DND-41 (cell line): ENCODE data around the gene HTN1.
"Not testable (repeated sequence)": the region's sequence is repeated elsewhere in the genome, so short reads cannot be mapped to it uniquely, and the experiment has no call there.

Source experiments
- ATAC-seq: fragments of 200-7000 bp; cut with Tn5 transposase; 3 replicates; pipeline ENCODE4 v1.9.1; 2021; ENCODE audit warnings: low read depth; ENCODE audit not compliant: insufficient read depth
- DNase-seq: peaks from one replicate; pipeline ENCODE4 v3.0.0-alpha.2; 2020
- H2AFZ ChIP-seq: 2 replicates; pipeline ENCODE4 v1.6.0; 2012; ENCODE audit warnings: low read depth, low read length
- H3K27ac ChIP-seq: 2 replicates; pipeline ENCODE4 v1.5.1; 2012; ENCODE audit warnings: low read length, inconsistent platforms
- H3K27me3 ChIP-seq: fragments of 200-600 bp; sonication (generic); 2 replicates; pipeline ENCODE4 v1.6.0; 2012; ENCODE audit warnings: low read length, mild to moderate bottlenecking, inconsistent platforms; ENCODE audit not compliant: insufficient read depth, poor library complexity
- H3K36me3 ChIP-seq: 2 replicates; pipeline ENCODE4 v1.5.1; 2012; ENCODE audit warnings: low read length, inconsistent platforms; ENCODE audit not compliant: insufficient read depth
- H3K4me1 ChIP-seq: 2 replicates; pipeline ENCODE4 v1.5.1; 2012; ENCODE audit warnings: mild to moderate bottlenecking, low read length; ENCODE audit not compliant: insufficient read depth
- H3K4me2 ChIP-seq: 2 replicates; pipeline ENCODE4 v1.6.0; 2012; ENCODE audit warnings: mild to moderate bottlenecking, moderate library complexity, low read length, inconsistent platforms; ENCODE audit not compliant: insufficient read depth
- H3K4me3 ChIP-seq, 2 experiments: fragments of 200-600 bp in 1 of 2; shearing (Covaris generic) in 1 of 2; 2 replicates each; pipeline ENCODE4 v1.5.1; 2012 to 2016; ENCODE audit warnings: inconsistent platforms in 2 of 2, low read length in 2 of 2, mild to moderate bottlenecking in 2 of 2, low read depth in 1 of 2, moderate library complexity in 1 of 2
- H3K79me2 ChIP-seq: 2 replicates; pipeline ENCODE4 v1.6.0; 2012; ENCODE audit warnings: low read length, inconsistent platforms; ENCODE audit not compliant: insufficient read depth
- H3K9ac ChIP-seq: 2 replicates; pipeline ENCODE4 v1.6.0; 2012; ENCODE audit warnings: low read depth, mild to moderate bottlenecking, inconsistent platforms, low read length, moderate library complexity
- H3K9me3 ChIP-seq: 2 replicates; pipeline ENCODE4 v1.5.1; 2012; ENCODE audit warnings: low read length, moderate library complexity, mild to moderate bottlenecking, inconsistent platforms; ENCODE audit not compliant: insufficient read depth, severe bottlenecking
- H4K20me1 ChIP-seq: 2 replicates; pipeline ENCODE4 v1.6.0; 2012; ENCODE audit warnings: low read length; ENCODE audit not compliant: insufficient read depth
- EZH2 ChIP-seq: IDR thresholded peaks from 3 replicates; pipeline ENCODE4 v1.6.1; 2012; ENCODE audit warnings: borderline replicate concordance, low read depth, mild to moderate bottlenecking, moderate library complexity, low read length, inconsistent platforms; ENCODE audit not compliant: severe bottlenecking
- TF ChIP-seq, protein P1 (sequence below): IDR thresholded peaks from 2 replicates; pipeline ENCODE4 v1.5.1; 2012; ENCODE audit warnings: borderline replicate concordance, low read length, moderate library complexity, mild to moderate bottlenecking; ENCODE audit not compliant: poor library complexity, severe bottlenecking; ENCODE audit errors: extremely low read depth

HTN1 gene

DNA sequence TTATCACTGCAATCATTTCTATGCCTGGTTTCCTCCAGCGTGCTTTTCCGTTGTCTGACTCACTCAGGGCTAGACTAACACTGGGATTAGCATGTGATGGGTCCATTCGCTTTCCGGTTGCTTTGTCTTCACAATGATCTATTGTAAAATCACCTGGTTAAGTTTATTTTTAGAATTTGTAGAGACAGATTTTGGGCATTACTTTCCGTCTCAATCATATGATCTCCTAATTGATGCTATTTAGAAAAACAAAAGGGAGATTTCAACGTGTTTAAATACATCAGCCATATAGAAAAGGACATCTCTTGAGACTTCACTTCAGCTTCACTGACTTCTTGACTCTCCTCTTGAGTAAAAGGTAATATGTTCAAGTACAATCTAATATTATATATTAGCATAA, at the start of gene HTN1:
Gene HTN1, plus strand, starts transcription at position 301 of the 400 bp plus-strand sequence. CDS start 2,639 bp downstream, outside the sequence.
- not testable (repeated sequence) for ATAC-seq, H3K27me3 ChIP-seq, H3K36me3 ChIP-seq, H3K79me2 ChIP-seq, H3K4me3 ChIP-seq, H3K9ac ChIP-seq, DNase-seq, H2AFZ ChIP-seq, H3K4me2 ChIP-seq, H3K4me1 ChIP-seq, H3K9me3 ChIP-seq, H3K27ac ChIP-seq, H4K20me1 ChIP-seq

DNA sequence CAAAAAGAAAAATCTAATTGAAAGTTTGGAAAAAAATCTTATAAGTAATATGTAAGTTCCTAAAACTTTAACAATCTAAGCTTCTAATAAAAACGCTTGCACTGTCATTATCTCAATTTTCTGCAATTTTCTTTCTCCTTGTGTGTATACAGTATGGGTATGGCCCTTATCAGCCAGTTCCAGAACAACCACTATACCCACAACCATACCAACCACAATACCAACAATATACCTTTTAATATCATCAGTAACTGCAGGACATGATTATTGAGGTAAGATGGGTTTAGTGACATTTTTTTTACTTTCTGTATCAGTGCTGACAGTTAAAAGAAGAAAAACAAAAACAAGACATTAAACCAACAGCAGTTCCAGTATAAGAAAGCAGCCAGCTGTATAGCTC, 49.5 kb upstream of the HTN1 start:
- H2AFZ ChIP-seq, result no peak overlapping the region
- no peak overlapping the region for H3K9ac ChIP-seq
- H3K9me3 ChIP-seq, result no peaks in the 10 kb centered on the region
- no peak overlapping the region for H3K4me2 ChIP-seq
- no peak for DNase-seq
- no peaks in the 10 kb centered on the region for H3K79me2 ChIP-seq
- H3K36me3 ChIP-seq, result no peaks in the 10 kb centered on the region
- TF ChIP-seq, protein P1, sequence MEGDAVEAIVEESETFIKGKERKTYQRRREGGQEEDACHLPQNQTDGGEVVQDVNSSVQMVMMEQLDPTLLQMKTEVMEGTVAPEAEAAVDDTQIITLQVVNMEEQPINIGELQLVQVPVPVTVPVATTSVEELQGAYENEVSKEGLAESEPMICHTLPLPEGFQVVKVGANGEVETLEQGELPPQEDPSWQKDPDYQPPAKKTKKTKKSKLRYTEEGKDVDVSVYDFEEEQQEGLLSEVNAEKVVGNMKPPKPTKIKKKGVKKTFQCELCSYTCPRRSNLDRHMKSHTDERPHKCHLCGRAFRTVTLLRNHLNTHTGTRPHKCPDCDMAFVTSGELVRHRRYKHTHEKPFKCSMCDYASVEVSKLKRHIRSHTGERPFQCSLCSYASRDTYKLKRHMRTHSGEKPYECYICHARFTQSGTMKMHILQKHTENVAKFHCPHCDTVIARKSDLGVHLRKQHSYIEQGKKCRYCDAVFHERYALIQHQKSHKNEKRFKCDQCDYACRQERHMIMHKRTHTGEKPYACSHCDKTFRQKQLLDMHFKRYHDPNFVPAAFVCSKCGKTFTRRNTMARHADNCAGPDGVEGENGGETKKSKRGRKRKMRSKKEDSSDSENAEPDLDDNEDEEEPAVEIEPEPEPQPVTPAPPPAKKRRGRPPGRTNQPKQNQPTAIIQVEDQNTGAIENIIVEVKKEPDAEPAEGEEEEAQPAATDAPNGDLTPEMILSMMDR, result no peak
- no peak for TF ChIP-seq EZH2
- no peak overlapping the region for H3K27ac ChIP-seq
- ATAC-seq, result no peak
- no peaks in the 10 kb centered on the region for H4K20me1 ChIP-seq
- no peak overlapping the region for H3K4me3 ChIP-seq
- H3K4me1 ChIP-seq, result no peaks in the 10 kb centered on the region
- no peaks in the 10 kb centered on the region for H3K27me3 ChIP-seq

DNA sequence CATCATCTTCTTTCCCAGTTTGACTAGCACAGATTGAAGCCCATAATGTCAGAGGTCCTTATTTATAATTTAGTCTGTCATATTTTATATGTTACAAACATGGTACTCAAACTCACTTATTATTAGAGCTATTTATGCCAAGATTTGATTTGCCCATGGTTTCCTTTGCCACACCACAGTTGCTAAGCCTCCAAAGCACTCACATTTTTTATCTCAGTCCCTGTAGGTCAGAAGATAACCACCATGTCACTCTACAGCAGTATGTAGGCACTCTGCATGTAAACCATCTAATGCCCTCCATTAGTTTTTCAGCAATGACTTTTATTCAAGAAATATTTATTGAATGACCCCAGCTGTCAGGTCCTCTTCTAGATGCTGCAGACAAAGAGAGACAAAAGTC, 47.7 kb upstream of the HTN1 start:
- TF ChIP-seq EZH2, result no peak
- TF ChIP-seq, protein P1, result no peak
- no peak overlapping the region for H2AFZ ChIP-seq
- H4K20me1 ChIP-seq, result no peaks in the 10 kb centered on the region
- no peak overlapping the region for H3K4me3 ChIP-seq
- ATAC-seq (no peak), DNase-seq (no peak)
- no peaks in the 10 kb centered on the region for H3K36me3 ChIP-seq
- no peaks in the 10 kb centered on the region for H3K79me2 ChIP-seq
- H3K9ac ChIP-seq, result no peak overlapping the region
- no peaks in the 10 kb centered on the region for H3K27me3 ChIP-seq
- no peaks in the 10 kb centered on the region for H3K9me3 ChIP-seq
- no peaks in the 10 kb centered on the region for H3K4me1 ChIP-seq
- no peak overlapping the region for H3K4me2 ChIP-seq
- H3K27ac ChIP-seq, result no peak overlapping the region

DNA sequence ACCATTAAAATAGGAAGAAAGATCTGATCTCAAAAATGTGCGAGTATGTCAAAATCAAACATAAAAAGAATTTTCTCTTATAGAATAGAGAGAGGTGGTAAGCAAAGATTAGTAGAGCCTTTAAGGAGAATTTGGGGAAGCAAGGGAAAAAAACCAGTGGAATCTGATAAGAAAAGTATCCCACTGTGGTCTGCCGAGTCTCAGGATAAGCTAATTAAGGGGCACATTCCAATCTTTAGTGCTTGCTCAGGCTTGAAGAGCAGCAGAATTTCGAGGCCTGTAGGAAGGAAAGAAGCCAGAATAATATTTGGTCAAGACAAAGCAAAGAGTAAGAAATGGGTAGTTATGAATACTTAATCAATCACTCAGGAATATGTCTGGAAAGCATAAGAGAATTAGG, 41.5 kb upstream of the HTN1 start:
- no peak for ATAC-seq
- Histone ChIP-seq H3K79me2 (no peaks in the 10 kb centered on the region), H3K9me3 (no peaks in the 10 kb centered on the region)

DNA sequence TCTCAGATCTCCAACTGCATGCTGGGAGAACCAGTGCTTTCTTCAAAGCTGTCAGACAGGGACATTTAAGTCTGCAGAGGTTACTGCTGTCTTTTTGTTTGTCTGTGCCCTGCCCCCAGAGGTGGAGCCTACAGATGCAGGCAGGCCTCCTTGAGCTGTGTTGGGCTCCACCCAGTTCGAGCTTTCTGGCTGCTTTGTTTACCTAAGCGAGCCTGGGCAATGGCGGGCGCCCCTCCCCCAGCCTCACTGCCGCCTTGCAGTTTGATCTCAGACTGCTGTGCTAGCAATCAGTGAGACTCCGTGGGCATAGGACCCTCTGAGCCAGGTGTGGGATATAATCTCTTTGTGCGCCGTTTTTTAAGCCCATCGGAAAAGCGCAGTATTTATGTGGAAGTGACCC, 31.2 kb upstream of the HTN1 start:
- H3K4me2 ChIP-seq, H3K36me3 ChIP-seq, H3K79me2 ChIP-seq, H2AFZ ChIP-seq, H3K27ac ChIP-seq, H3K9ac ChIP-seq, H3K9me3 ChIP-seq, H3K4me3 ChIP-seq, H4K20me1 ChIP-seq, ATAC-seq, H3K4me1 ChIP-seq, H3K27me3 ChIP-seq, DNase-seq: not testable (repeated sequence)

More for the DNA sequence above, 41.5 kb upstream of the HTN1 start:
- DNase-seq, result no peak
- Histone ChIP-seq H3K4me3 (no peak overlapping the region), H3K27me3 (no peaks in the 10 kb centered on the region), H3K4me2 (no peak overlapping the region), H4K20me1 (no peaks in the 10 kb centered on the region), H2AFZ (no peak overlapping the region), H3K36me3 (no peaks in the 10 kb centered on the region), H3K27ac (no peak overlapping the region), H3K4me1 (no peaks in the 10 kb centered on the region), H3K9ac (no peak overlapping the region)
- no peak for TF ChIP-seq EZH2
- TF ChIP-seq, protein P1, result no peak
